CD4-positive, alpha-beta T cell treated with Interleukin-4 for 4 hours (primary cell): Measurements from ENCODE around the gene KCNG2.

Source experiments
- DNase-seq: peaks from one replicate; pipeline ENCODE4 v3.0.0-alpha.2; 2020

KCNG2 gene

DNA sequence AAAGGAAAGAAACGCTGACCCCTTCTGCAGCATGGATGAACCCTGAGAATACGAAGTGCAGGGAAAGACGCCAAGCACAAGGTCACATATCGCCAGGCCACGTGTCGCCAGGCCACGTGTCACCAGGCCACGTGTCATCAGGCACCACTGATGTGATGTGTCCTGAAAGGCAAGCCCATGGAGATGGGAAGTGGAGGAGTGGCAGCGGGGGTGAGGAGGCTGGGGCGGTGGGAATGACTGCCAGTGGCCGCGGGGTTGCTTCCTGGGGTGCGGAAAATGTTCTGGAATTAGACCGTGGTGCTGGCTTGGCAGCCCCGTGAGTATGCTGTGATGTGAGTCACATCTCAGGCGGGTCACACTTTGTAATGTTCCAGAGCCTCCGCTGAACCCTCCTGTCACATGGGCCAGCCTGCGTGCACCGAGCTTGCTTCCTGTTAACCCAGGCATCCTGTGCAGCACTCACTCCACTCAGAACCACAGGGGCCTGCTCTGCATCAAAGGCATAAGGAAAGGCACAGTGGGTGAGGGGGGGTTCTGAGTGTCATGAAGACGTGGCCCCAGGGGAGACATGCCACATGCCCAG lies 114.8 kb downstream of the KCNG2 start:
- DNase-seq, result peak; percentile 8

DNA sequence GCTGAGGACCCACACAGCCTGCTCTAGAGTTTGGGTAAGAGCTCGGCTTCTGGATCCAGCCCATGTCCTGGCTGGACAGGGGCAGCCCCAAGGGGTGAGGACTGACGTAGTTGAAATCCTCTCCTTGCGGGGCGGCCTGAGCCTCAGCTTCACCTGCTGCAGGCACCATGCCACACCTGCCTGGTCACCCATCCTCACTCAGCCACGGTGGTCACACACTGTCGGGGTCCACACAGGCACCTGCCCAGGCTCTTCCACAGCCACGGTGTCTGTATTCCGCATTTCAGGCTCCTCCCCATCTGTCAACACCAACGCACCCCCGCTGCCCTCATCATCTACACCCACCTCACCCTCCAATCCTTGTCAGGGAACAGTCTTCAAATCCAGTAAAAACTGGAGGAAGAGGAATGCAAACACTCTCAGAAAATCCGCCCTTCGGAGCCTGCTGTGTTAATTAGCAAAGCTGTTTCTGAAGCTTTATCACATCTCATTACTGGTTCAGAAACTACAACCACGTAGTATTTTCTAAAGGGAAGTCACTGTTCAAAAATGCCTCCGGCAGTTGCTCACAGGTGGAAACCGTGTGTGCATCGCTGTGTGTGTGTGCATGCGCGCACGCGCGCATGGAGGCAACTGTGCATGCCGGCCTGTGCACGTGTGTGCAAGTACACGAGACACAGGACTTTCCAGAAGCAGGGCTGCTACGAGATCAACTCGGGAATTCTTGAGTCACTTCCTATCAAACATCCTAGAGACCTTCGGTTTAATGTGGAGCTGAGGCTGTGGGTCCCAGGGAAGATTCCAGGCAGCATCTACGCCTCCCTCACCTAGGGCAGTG lies 115.5 kb downstream of the KCNG2 start:
- DNase-seq, result no peak

DNA sequence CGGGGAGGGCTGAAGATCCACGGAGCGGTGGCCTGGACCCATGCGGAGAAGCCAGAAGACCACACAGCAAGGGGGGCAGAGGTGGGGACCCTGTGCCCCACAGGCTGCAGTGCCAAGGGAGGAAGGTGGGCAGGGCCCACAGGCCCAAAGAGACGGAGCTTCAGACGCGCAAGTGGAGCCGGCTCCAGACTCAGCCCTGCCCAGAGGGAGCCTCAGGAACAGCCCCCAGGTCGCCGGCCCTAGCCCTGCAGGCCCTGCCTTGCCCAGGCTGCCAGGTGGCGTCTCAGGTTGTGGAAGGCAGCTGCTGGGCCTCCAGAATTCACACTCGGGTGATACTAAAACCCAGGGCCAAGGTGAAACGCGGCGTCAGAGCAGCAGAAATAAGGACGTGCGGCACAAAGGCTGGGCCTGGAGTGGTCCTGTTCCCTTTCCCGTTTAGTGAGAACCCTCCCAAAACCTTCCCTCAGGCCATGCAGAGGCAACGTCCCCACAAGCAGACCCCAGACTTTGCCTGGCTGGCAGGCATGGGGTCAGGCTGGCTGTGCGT lies 116.9 kb downstream of the KCNG2 start:
- DNase-seq, result no peak

DNA sequence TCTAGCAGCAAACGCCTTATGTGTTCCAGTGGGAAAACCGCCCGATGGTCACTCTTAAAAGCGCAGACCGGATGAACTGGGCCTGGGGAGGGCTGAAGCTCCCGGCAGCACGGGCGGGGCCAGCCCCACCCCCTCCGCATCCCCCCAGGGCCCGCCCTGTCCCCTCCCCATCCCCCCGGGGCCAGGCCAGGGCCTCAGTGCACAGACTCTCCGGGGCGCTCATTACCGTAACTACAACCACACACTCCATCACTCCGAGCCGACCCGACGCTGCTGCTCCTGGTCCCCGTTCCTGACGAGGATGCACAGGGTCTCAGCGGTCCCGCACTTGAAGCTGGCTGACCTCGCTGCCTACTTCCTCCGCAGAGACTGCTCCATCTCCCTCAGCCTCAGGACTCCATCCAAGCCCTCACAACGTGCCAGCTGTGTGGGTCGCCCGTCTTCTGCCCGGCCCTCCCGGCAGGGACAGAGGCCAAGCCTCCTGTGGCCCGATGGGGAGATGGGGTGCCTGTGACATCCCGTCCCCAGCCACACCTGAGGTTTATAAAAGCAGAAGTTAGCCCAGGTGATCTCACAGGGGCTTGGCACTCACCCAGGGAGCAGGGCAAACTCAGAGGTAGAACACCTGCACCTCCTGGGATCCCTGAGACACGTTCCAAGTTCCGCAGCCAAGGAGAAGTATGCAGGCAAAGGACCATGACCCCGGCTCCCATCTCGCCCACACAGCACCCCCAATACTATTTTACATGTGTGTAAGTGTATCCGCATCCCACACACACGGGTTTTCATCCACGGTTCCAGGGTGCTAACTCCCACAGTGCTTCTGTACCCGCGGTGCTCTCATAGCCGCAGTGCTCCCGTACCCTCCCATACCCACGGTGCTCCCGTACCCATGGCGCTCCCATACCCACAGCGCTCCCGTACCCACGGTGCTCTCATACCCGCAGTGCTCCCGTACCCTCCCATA lies 117.7 kb downstream of the KCNG2 start:
- no peak for DNase-seq

DNA sequence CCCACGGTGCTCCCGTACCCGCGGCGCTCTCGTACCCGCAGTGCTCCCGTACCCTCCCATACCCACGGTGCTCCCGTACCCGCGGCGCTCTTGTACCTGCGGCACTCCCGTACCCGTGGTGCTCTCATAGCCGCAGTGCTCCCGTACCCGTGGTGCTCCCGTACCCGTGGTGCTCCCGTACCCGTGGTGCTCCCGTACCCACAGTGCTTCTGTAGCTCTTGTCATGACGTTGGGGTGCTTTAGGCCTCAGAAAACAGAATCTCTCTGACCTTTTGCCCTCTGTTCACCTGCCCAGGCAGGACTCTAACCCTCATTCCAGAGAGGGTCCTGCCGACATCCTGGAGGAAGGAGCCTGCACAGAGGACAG lies 118.4 kb downstream of the KCNG2 start:
- no peak for DNase-seq

DNA sequence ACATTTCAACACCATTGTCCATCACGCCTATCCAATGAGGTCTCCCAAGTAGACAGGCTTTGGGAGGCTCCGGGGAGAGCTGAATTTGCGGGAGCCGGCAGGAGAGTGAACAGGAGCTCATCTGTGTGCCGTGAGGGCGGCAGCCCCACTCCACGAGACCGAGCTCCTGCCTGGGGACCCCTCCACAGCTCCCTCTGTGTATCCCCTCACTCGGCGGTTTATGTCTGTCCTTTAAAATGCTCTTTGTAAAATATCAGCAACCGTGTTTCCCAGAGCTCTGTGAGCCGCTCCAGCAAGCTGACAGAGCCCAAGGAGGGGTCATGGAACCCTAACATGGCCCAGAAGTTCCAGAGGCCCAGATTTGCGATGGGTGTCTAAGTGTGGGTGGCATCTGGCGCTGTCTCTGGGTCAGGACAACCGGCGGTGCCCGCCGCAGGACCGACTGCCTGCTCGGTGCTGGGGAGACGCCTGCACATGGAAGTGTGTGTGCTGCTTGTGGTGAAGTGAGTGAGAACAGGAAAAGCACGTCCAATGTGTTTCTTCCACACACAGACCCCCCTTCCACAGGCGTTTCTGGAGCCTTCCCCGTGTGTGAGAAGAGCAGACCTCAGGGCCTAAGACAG lies 118.9 kb downstream of the KCNG2 start:
- no peak for DNase-seq

DNA sequence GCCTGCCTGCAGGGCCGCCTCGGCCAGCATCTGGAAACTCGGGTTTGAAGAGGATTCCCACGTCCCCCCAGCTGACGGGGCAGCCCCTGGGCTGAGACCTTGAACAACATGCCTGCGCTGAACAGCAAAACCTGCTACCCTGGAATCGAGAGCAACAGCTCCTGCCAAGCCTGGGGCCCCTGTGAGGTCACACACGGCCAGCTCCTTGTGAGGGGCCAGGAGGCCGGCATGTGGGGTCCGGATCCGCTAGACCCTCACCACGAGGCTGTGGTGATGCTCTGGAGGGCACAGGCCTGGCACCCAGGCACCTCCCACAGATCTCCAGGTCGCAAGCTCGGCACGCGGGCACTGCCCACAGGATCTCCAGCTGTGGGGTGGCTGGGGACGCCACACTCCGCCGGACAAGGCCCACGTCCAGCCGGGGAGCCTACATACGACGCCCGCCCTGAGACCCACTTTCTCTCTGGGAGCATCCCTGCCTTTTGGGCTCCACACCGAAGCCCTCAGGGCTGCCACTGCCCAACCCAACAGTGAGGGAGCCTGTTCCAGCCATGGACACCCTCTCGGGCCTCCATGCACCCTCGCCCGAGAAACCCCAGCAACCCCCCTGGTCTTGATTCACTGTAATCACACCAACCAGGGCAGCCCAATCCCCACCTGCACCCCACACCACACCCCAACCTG lies 119.6 kb downstream of the KCNG2 start:
- DNase-seq, result no peak

DNA sequence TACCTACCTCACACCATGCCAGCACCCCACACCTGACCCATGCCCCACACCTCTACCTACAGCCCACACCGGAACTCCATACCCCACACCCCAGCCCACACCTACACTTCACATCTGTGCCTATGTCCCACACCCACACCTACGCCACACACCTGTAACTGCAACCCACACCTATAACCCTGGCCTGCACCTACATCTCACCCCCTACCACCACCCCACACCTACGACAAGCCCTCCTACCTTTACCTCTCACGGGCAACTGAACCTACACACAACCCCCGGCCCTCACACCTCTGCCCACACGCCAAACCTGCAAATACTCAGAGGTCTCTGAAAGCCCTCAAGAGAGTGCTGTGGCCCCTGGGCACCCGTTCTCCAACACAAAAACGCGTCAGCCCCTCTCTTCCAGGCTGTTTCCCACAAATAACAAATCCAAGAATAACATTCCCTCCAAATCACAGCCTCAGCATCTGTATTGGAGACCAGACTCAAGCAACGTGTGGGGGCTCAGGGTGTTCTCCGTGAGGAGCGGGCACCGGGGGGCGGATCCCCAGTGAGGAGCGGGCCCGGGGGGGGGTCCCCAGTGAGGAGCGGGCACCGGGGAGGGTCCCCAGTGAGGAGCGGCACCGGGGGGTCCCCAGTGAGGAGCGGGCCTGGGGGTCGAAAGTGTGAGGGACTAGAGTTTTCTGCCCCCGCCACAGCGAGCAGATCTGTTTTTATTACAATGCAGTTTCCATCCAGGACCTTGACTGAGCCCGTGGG lies 120.3 kb downstream of the KCNG2 start:
- no peak for DNase-seq

DNA sequence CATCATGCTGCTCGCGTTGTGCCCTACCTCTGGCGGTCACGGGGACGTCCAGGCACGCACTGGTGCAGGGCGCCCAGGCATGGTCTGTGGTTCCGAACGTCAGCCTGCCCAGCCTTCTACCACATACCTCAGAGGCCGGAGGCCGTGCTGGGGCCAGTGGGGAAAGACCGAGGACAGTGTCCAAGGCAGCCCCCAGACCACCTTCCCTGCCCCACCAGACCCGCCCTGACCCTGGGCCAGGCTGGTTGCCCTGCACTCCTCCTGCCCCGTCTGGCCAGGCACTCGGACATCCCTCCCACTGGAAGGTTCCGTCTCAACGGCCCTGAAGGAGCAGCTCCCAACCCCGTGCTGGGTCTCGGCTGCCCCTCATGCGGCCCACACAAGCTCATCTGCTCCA lies 120.9 kb downstream of the KCNG2 start:
- DNase-seq, result no peak

DNA sequence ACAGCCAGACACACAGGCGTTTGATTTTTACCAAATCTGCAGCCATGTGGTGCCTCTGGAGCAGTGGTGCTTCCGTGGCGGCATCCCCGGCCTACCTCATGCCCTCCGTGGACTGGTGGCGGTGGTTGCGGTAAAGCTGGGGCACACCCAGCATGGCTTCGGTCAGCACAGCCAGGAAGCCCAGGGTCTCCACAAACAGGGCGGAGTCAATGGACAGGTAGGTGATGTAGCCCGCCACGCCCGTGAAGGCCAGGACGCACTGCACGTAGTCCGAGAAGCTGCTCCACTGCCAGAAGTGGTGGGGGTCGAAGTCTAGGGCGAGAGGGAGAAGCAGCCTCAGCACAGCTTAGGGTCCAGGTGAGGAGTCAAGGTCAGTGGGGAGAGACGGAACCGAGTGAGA lies 121.4 kb downstream of the KCNG2 start:
- DNase-seq, result no peak

DNA sequence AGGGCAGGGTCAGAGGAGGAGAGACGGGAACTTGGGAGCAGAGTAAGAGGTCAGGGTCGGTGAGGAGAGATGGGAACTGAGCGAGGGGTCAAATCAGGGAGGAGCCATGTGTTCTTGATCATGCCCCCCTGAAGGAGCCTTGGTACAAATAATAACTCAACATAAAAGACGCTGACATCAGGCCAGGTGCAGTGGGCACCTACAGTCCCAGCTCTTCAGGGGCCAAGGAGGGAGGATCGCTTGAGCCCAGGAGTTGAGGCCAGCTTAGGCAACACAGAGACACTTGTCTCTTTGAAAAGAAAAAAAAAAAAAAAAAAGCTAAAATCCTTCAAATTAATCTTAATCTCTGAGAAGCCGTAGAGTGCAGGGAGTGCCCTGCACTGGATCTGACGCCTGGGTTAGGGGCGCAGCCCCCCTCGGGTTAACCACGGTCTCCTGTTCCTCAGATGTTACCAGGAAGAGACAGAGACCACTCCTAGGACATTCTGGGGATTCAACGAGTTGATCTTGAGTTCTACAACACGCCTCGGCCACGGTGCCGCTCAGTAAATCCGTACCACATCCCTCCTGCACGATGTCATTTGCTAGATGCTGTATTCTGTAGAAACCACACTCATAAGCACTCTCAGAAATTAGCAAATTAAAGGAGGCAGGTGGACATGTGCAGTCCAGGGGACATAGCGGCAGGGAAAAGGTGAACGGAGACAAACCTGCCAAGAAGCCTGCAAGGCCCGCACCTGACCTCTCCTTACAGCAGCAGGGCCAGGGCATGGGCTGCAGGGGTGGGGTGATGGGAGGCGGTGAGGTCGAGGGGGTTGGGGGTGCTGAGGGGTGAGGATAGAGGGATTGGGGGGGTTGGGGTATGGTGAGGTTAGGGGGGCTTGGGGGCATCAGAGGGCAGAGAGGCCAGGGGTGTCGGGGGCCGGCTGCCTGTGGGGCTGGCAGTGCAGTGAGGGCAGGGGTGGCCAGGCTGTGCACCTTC lies 124.5 kb downstream of the KCNG2 start:
- DNase-seq, result no peak

DNA sequence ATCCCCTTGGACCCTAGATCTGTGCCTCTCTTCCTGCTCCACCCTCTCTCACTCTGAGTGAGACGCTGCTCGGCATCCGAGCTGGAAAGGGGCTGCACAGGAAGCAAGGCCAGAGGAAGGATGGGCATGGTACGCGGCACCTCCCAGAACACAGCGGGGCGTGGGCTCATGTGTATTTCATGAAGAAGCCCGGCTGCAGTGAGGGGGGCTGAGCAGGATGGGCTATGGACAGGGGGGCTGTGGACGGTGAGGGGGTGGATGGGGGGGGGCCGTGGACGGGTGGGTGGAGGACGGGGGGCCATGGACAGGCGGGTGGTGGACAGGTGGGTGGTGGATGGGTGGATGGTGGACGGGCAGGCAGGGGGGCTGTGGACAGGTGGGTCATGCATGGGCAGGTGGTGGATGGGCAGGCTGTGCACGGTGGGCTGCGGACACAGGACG lies 125.3 kb downstream of the KCNG2 start:
- DNase-seq, result no peak

DNA sequence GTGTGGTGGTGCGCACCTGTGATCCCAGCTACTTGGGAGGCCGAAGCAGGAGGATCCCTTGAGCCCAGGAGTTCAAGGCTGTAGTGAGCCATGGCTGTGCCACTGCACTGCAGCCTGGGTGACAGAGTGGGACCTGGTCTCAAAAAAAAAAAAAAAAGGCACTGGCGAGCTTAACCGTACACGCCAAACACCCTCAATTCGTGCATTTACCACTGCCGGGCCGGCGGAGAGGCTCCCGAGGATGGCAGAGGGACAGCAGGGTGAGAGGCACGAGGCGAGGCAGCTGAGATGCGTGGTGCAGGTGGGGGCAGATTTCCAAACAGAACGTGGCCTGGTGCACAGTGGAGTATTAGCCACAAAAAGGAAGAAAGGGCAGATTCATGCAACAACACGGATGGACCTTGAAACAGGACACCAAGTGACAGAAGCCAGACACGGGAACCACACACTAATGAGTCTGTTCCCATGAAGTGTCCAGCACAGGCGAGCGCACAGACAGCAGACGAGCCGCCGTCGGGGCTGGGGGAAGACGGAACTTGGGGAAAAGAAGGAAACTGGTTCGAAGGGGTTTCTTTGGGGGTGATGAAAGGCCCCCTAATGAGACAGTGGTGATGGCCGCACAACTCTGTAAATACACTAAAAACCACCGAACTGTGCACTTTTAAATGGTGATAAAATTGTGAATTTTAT lies 126.3 kb downstream of the KCNG2 start:
- DNase-seq, result no peak

DNA sequence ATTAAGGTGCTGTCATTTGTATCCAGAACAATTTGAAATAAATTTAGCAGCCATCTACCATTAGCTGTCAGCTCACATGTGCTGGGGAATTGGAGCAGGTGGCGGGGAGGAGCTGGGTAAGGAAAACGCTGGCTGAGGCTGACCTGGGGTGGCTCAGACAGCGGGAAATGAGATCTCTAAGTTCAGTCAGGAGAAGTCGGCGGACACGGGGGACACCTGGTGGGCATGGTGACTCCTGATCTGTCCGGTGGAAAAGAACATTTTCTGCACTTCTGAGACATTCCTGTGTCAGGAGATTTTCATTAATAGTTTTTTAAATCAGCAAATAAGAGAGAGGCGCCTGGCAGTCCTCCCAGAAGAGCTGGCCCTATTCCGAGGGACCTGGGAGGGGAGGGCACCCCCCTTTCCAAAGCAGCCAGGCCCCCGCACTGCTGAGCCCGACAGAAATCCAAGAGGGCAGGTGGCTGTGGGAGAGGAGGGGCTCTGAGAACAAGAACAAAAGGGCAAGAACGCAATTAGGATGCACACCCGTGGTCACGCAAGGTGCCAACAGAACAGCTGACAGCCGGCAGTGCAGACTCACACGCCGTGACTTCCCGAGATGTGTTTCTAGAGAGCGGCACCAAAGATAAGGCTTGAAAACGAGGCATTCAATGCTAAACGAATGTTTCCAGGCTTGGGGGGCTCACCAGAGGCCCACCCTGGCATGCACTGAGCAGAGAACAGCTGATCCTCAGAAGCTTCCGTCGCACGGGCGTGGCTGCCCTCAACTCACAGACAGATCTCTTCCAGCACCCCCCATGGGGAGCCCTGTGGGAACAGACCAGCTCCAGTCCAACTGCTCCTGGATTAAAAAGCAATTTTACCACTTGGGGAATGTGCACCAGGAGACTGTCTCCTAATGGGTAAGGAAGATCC lies 127.3 kb downstream of the KCNG2 start:
- no peak for DNase-seq

DNA sequence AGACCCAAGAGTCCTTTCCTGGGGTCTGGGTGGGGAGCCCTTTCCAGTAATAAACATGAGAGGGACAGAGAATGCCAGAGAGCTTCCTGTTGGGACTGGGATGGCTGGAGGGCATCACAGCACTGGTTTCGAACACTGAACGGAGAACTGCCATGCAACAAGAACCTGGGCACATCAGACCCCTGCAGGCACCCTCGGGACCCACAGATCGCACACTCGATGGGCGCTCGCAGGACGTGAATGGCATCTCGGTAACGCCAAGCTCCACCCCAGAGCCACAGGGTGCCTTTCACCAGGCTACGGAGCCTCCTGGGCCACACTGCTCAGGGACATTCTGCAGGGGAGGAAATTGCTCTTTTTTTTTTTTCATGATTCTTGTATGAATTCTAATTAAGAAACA lies 128.6 kb downstream of the KCNG2 start:
- DNase-seq, result no peak

DNA sequence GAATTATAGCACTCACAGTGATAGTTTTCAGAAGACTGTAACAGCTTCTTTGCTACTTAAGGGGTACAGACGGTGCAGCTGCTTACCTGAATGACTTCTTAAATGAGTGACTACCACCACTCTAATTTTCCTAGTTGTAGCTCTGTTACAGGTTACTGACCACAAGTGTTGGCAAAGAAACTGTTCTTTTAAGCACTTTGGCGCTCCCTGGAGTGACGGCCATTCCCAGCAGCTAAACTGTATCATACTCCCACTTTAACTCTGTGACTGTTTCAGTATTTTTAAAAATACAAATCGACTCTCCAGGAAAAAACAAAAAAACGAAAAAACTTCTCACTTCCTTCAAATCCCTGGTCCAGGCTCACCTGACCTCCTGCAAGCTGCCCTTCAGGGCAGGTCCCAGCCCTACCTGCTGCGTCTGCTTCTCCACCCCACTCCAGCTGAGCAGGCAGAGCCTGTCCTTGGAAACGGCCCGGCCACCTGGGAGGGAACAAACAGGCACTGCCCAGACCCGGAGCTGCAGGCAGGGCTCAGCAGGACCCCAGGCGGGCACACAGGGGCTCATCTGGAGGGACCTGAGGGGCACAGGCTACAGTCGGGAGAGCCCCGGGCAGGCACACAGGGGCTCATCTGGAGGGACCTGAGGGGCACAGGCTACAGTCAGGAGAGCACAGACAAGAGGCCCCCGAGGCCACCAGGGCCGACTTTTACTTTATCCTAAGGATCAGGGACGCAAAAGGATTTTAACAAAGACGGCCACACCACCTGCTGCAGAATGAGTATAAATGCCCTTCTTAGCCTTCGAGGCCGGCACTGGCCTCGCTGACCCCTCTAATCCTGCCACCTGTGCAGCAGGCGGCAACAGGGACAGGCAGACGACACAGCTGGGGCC lies 129.2 kb downstream of the KCNG2 start:
- no peak for DNase-seq
